PFSK-1 (cell line): Measurements from ENCODE around the gene OR13C5.

Experiments used
- FOXP2 ChIP-seq: optimal IDR thresholded peaks from 2 replicates; pipeline ENCODE3; 2011; ENCODE audit warnings: borderline replicate concordance, control low read depth, inconsistent platforms; ENCODE audit not compliant: insufficient read depth; ENCODE audit errors: extremely low read length, extremely low read depth
- POLR2AphosphoS5 ChIP-seq: IDR thresholded peaks from 2 replicates; pipeline ENCODE4 v1.6.1; 2012; ENCODE audit warnings: low read depth, mild to moderate bottlenecking, control low read depth, low read length, moderate library complexity
- SIN3A ChIP-seq: IDR thresholded peaks from 2 replicates; pipeline ENCODE4 v1.6.1; 2012; ENCODE audit warnings: mild to moderate bottlenecking, low read length, moderate library complexity, borderline replicate concordance; ENCODE audit not compliant: insufficient read depth
- TAF1 ChIP-seq: IDR thresholded peaks from 2 replicates; pipeline ENCODE4 v1.6.1; 2012; ENCODE audit warnings: low read length, control low read depth, borderline replicate concordance; ENCODE audit not compliant: insufficient read depth
- TF ChIP-seq, protein P1 (sequence below), 2 experiments: IDR thresholded peaks; 2 replicates each; pipeline versions ENCODE4 v1.6.1 to v1.8.0; 2011 to 2012; ENCODE audit warnings: low read depth in 2 of 2, low read length in 2 of 2, control low read depth in 1 of 2, inconsistent platforms in 1 of 2, mild to moderate bottlenecking in 1 of 2, moderate library complexity in 1 of 2; ENCODE audit not compliant: insufficient read depth in 1 of 2

The OR13C5 gene

DNA sequence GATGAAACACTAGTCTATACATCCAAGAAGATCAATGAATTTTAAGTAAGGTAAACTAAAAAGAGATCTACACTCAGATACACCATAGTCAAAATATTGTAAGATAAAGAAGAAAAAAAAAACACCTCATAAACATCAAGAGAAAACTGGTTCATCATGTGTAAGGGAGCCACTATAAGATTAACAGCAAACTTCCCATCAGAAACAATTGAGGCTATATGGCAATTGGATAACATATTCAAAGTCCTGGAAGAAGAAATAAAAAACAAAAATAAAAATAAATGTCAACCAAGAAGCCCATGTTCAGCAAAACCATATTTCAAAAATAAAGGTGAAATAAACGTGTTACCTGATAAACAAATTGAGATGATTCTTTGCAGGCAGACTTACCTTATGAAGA lies 26.6 kb downstream of the OR13C5 start:
- TF ChIP-seq POLR2AphosphoS5 (no peak), SIN3A (no peak), TAF1 (no peak)
- TF ChIP-seq, protein P1, sequence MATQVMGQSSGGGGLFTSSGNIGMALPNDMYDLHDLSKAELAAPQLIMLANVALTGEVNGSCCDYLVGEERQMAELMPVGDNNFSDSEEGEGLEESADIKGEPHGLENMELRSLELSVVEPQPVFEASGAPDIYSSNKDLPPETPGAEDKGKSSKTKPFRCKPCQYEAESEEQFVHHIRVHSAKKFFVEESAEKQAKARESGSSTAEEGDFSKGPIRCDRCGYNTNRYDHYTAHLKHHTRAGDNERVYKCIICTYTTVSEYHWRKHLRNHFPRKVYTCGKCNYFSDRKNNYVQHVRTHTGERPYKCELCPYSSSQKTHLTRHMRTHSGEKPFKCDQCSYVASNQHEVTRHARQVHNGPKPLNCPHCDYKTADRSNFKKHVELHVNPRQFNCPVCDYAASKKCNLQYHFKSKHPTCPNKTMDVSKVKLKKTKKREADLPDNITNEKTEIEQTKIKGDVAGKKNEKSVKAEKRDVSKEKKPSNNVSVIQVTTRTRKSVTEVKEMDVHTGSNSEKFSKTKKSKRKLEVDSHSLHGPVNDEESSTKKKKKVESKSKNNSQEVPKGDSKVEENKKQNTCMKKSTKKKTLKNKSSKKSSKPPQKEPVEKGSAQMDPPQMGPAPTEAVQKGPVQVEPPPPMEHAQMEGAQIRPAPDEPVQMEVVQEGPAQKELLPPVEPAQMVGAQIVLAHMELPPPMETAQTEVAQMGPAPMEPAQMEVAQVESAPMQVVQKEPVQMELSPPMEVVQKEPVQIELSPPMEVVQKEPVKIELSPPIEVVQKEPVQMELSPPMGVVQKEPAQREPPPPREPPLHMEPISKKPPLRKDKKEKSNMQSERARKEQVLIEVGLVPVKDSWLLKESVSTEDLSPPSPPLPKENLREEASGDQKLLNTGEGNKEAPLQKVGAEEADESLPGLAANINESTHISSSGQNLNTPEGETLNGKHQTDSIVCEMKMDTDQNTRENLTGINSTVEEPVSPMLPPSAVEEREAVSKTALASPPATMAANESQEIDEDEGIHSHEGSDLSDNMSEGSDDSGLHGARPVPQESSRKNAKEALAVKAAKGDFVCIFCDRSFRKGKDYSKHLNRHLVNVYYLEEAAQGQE (IDR thresholded peaks at IDR 0.05; ENCODE audit: insufficient read depth in 1 of 2, low read depth in 2 of 2, low read length in 2 of 2): no peak

GRCh38 chr9:104568868-104569267 lies 30.3 kb downstream of the OR13C5 start, which contains the start of gene OR13C8:
Gene OR13C8, plus strand, starts transcription at chr9:104569168. Its CDS starts 0 bp downstream, at chr9:104569168.
- TF ChIP-seq POLR2AphosphoS5: no peak
- TF ChIP-seq, protein P1 (IDR thresholded peaks at IDR 0.05; ENCODE audit: insufficient read depth in 1 of 2, low read depth in 2 of 2, low read length in 2 of 2): no peak
- TF ChIP-seq TAF1: no peak
- no peak for TF ChIP-seq SIN3A
- TF ChIP-seq FOXP2: no peak

- TF ChIP-seq, protein P1 (IDR thresholded peaks at IDR 0.05; ENCODE audit: insufficient read depth in 1 of 2, low read depth in 2 of 2, low read length in 2 of 2): no peak
- TF ChIP-seq SIN3A (no peak), FOXP2 (no peak), POLR2AphosphoS5 (no peak), TAF1 (no peak)
Measured at GRCh38 chr9:104564358-104564757, 34.9 kb downstream of the OR13C5 start.

- TF ChIP-seq SIN3A: no peak
- no peak for TF ChIP-seq FOXP2
Measured at GRCh38 chr9:104556830-104557634, 42.2 kb downstream of the OR13C5 start.

GRCh38 chr9:104555521-104555920 lies 43.7 kb downstream of the OR13C5 start:
- TF ChIP-seq POLR2AphosphoS5 (no peak), FOXP2 (no peak), TAF1 (no peak), SIN3A (no peak)
- TF ChIP-seq, protein P1 (IDR thresholded peaks at IDR 0.05; ENCODE audit: insufficient read depth in 1 of 2, low read depth in 2 of 2, low read length in 2 of 2): no peak
